PFSK-1 (cell line): ENCODE measurements around the gene CTNNA3.

Experiments used
- FOXP2 ChIP-seq: optimal IDR thresholded peaks from 2 replicates; pipeline ENCODE3; 2011; ENCODE audit warnings: borderline replicate concordance, control low read depth, inconsistent platforms; ENCODE audit not compliant: insufficient read depth; ENCODE audit errors: extremely low read length, extremely low read depth
- POLR2AphosphoS5 ChIP-seq: IDR thresholded peaks from 2 replicates; pipeline ENCODE4 v1.6.1; 2012; ENCODE audit warnings: low read depth, mild to moderate bottlenecking, control low read depth, low read length, moderate library complexity
- REST ChIP-seq, 2 experiments: IDR thresholded peaks; 2 replicates each; pipeline versions ENCODE4 v1.6.1 to v1.8.0; 2011 to 2012; ENCODE audit warnings: low read depth in 2 of 2, low read length in 2 of 2, control low read depth in 1 of 2, inconsistent platforms in 1 of 2, mild to moderate bottlenecking in 1 of 2, moderate library complexity in 1 of 2; ENCODE audit not compliant: insufficient read depth in 1 of 2
- SIN3A ChIP-seq: IDR thresholded peaks from 2 replicates; pipeline ENCODE4 v1.6.1; 2012; ENCODE audit warnings: mild to moderate bottlenecking, low read length, moderate library complexity, borderline replicate concordance; ENCODE audit not compliant: insufficient read depth
- TAF1 ChIP-seq: IDR thresholded peaks from 2 replicates; pipeline ENCODE4 v1.6.1; 2012; ENCODE audit warnings: low read length, control low read depth, borderline replicate concordance; ENCODE audit not compliant: insufficient read depth

The CTNNA3 gene

GRCh38 chr10:67173787-67174186, 522.2 kb downstream of the CTNNA3 start:
- TF ChIP-seq SIN3A (no peak), REST (IDR thresholded peaks at IDR 0.05; ENCODE audit: insufficient read depth in 1 of 2, low read depth in 2 of 2, low read length in 2 of 2) (no peak), TAF1 (no peak), FOXP2 (no peak), POLR2AphosphoS5 (no peak)

GRCh38 chr10:67171970-67172369, 524.0 kb downstream of the CTNNA3 start:
- TF ChIP-seq POLR2AphosphoS5 = no peak
- no peak for TF ChIP-seq REST (IDR thresholded peaks at IDR 0.05; ENCODE audit: insufficient read depth in 1 of 2, low read depth in 2 of 2, low read length in 2 of 2)
- no peak for TF ChIP-seq TAF1
- no peak for TF ChIP-seq SIN3A
- TF ChIP-seq FOXP2 = no peak

GRCh38 chr10:67156239-67156638, 539.8 kb downstream of the CTNNA3 start:
- TF ChIP-seq SIN3A (no peak), REST (IDR thresholded peaks at IDR 0.05; ENCODE audit: insufficient read depth in 1 of 2, low read depth in 2 of 2, low read length in 2 of 2) (no peak), TAF1 (no peak), POLR2AphosphoS5 (no peak), FOXP2 (no peak)

- TF ChIP-seq REST (IDR thresholded peaks at IDR 0.05; ENCODE audit: insufficient read depth in 1 of 2, low read depth in 2 of 2, low read length in 2 of 2) = no peak
- TF ChIP-seq TAF1 = no peak
- no peak for TF ChIP-seq POLR2AphosphoS5
- TF ChIP-seq FOXP2 = no peak
- no peak for TF ChIP-seq SIN3A
Observed at GRCh38 chr10:67151471-67151870, 544.5 kb downstream of the CTNNA3 start.

- TF ChIP-seq POLR2AphosphoS5 = no peak
- no peak for TF ChIP-seq REST (IDR thresholded peaks at IDR 0.05; ENCODE audit: insufficient read depth in 1 of 2, low read depth in 2 of 2, low read length in 2 of 2)
Observed at GRCh38 chr10:67144530-67144929, 551.5 kb downstream of the CTNNA3 start.
